H1 (cell line): ENCODE results near the gene ERVFRD-1. TPM values are rescaled to one million over a fixed set of nuclear protein-coding genes. Genes with fewer than 3 reads are reported as not detected.

ENCODE experiments used
- CTCF ChIA-PET: fragments of 300-600 bp; sonication (Branson Sonifier 250); formaldehyde crosslinking; loops from one replicate; lab custom pipeline; 2021; ENCODE audit not compliant: partially characterized antibody; lab: Charles Lee
- POLR2A ChIA-PET: fragments of 300-600 bp; sonication (Branson Sonifier 250); formaldehyde crosslinking; loops from one replicate; lab custom pipeline; 2021; ENCODE audit warnings: inconsistent platforms; ENCODE audit not compliant: partially characterized antibody; lab: Charles Lee
- DNase-seq, 2 experiments: peaks; one replicate each; pipeline versions ENCODE4 v3.0.0 to v3.0.0-alpha.2; 2010 to 2022; ENCODE audit warnings: low spot score in 2 of 2, low read depth in 1 of 2, mixed read lengths in 1 of 2
- FAIRE-seq: peaks from 2 replicates; lab custom pipeline; 2011; peaks lifted over from hg19 to GRCh38; lab: Jason Lieb, UNC
- H2AFZ ChIP-seq: 2 replicates; pipeline ENCODE4 v1.8.1; 2012; ENCODE audit warnings: low read length, inconsistent platforms
- H2AK5ac ChIP-seq: 2 replicates; pipeline ENCODE4 v1.6.1; 2013; ENCODE audit warnings: low read depth, low read length
- H2BK120ac ChIP-seq: replicated peaks from 2 replicates; pipeline ENCODE3; 2013; ENCODE audit warnings: low read depth, low read length, inconsistent platforms
- H2BK12ac ChIP-seq: 2 replicates; pipeline ENCODE4 v1.6.1; 2013; ENCODE audit warnings: low read depth, low read length
- H2BK15ac ChIP-seq: 2 replicates; pipeline ENCODE4 v1.6.1; 2013; ENCODE audit warnings: low read length
- H2BK20ac ChIP-seq: 2 replicates; pipeline ENCODE4 v1.6.1; 2013; ENCODE audit warnings: low read length
- H2BK5ac ChIP-seq: 2 replicates; pipeline ENCODE4 v1.6.1; 2013; ENCODE audit warnings: low read depth, low read length
- H3K14ac ChIP-seq: 2 replicates; pipeline ENCODE4 v1.6.1; 2013; ENCODE audit warnings: inconsistent platforms; ENCODE audit not compliant: insufficient read length
- H3K18ac ChIP-seq: 2 replicates; pipeline ENCODE4 v1.6.1; 2013; ENCODE audit warnings: low read length; ENCODE audit errors: extremely low read depth
- H3K23ac ChIP-seq: 2 replicates; pipeline ENCODE4 v1.6.1; 2013; ENCODE audit warnings: inconsistent platforms; ENCODE audit not compliant: insufficient read length
- H3K23me2 ChIP-seq: 2 replicates; pipeline ENCODE4 v1.6.1; 2013; ENCODE audit warnings: low read depth, low read length
- H3K27ac ChIP-seq: 2 replicates; pipeline ENCODE4 v1.6.1; 2011; ENCODE audit warnings: low read depth, low read length, inconsistent platforms
- H3K27me3 ChIP-seq, 4 experiments: replicated peaks in 1 of 4; 1 replicate in 1 of 4; 2 replicates in 3 of 4; pipeline versions ENCODE4 v1.6.1 to v1.8.1; 2011 to 2013; ENCODE audit warnings: low read length in 3 of 4, mild to moderate bottlenecking in 3 of 4, inconsistent platforms in 2 of 4, mixed read lengths in 2 of 4, moderate library complexity in 1 of 4; ENCODE audit not compliant: control insufficient read depth in 3 of 4, insufficient read depth in 3 of 4; ENCODE audit errors: extremely low read depth in 1 of 4
- H3K36me3 ChIP-seq, 4 experiments: 2 replicates each; pipeline versions ENCODE4 v1.6.1 to v1.8.1; 2011 to 2013; ENCODE audit warnings: mild to moderate bottlenecking in 4 of 4, low read length in 3 of 4, moderate library complexity in 2 of 4, control low read depth in 1 of 4, inconsistent platforms in 1 of 4; ENCODE audit not compliant: insufficient read depth in 4 of 4, control insufficient read depth in 2 of 4
- H3K4ac ChIP-seq: replicated peaks from 2 replicates; pipeline ENCODE3; 2013; ENCODE audit warnings: low read length, low read depth, mixed read lengths, inconsistent platforms; ENCODE audit not compliant: insufficient read length
- H3K4me1 ChIP-seq, 4 experiments: replicated peaks in 1 of 4; 1 replicate in 1 of 4; 2 replicates in 3 of 4; pipeline versions ENCODE4 v1.6.1 to v1.8.1; 2011 to 2013; ENCODE audit warnings: low read length in 3 of 4, inconsistent platforms in 2 of 4, mixed read lengths in 1 of 4; ENCODE audit not compliant: insufficient read depth in 4 of 4, control insufficient read depth in 3 of 4
- H3K4me2 ChIP-seq, 2 experiments: 2 replicates each; pipeline versions ENCODE4 v1.6.1 to v1.8.1; 2011 to 2013; ENCODE audit warnings: low read depth in 2 of 2, low read length in 2 of 2, control low read depth in 1 of 2, inconsistent platforms in 1 of 2, mild to moderate bottlenecking in 1 of 2; ENCODE audit not compliant: insufficient read depth in 1 of 2
- H3K4me3 ChIP-seq, 4 experiments: fragments of 200-600, 300-600 bp in 1 of 4; sonication (generic), shearing (Covaris generic), sonication (Bioruptor Twin) in 1 of 4; 2 replicates each; pipeline versions ENCODE4 v1.5.1 to v1.8.1; 2011 to 2016; ENCODE audit warnings: low read length in 4 of 4, low read depth in 3 of 4, control low read depth in 2 of 4, inconsistent platforms in 2 of 4, mild to moderate bottlenecking in 2 of 4, mixed read lengths in 1 of 4, moderate library complexity in 1 of 4; ENCODE audit not compliant: insufficient read depth in 2 of 4; ENCODE audit errors: extremely low read depth in 1 of 4
- H3K56ac ChIP-seq: replicated peaks from 2 replicates; pipeline ENCODE3; 2013; ENCODE audit warnings: low read depth, mild to moderate bottlenecking, mixed read lengths, low read length, inconsistent platforms; ENCODE audit not compliant: insufficient read length
- H3K79me1 ChIP-seq: 2 replicates; pipeline ENCODE4 v1.6.1; 2013; ENCODE audit warnings: low read depth, low read length, control low read depth
- H3K79me2 ChIP-seq, 2 experiments: 2 replicates each; pipeline versions ENCODE4 v1.6.1 to v1.8.1; 2012 to 2013; ENCODE audit warnings: low read length in 2 of 2, mild to moderate bottlenecking in 2 of 2, inconsistent platforms in 1 of 2; ENCODE audit not compliant: insufficient read depth in 2 of 2, control insufficient read depth in 1 of 2
- H3K9ac ChIP-seq, 4 experiments: replicated peaks in 1 of 4; 1 replicate in 1 of 4; 2 replicates in 3 of 4; pipeline versions ENCODE4 v1.6.1 to v1.8.1; 2011 to 2013; ENCODE audit warnings: low read depth in 3 of 4, low read length in 3 of 4, control low read depth in 2 of 4, mild to moderate bottlenecking in 2 of 4, moderate library complexity in 2 of 4, inconsistent platforms in 1 of 4; ENCODE audit errors: extremely low read depth in 1 of 4
- H3K9me3 ChIP-seq, 2 experiments: 2 replicates each; pipeline versions ENCODE4 v1.6.1 to v1.8.1; 2012 to 2013; ENCODE audit warnings: mild to moderate bottlenecking in 2 of 2, moderate library complexity in 2 of 2, control low read depth in 1 of 2, inconsistent platforms in 1 of 2, low read depth in 1 of 2, low read length in 1 of 2, mixed read lengths in 1 of 2; ENCODE audit not compliant: insufficient read depth in 2 of 2
- H4K20me1 ChIP-seq, 2 experiments: replicated peaks in 1 of 2; 2 replicates each; pipeline versions ENCODE3 to v1.8.1; 2011 to 2013; ENCODE audit warnings: inconsistent platforms in 2 of 2, low read length in 2 of 2, mild to moderate bottlenecking in 1 of 2; ENCODE audit not compliant: insufficient read depth in 2 of 2, control insufficient read depth in 1 of 2
- H4K5ac ChIP-seq: 2 replicates; pipeline ENCODE4 v1.6.1; 2013; ENCODE audit warnings: low read length, low read depth, mixed read lengths, inconsistent platforms; ENCODE audit not compliant: insufficient read length
- H4K8ac ChIP-seq: 2 replicates; pipeline ENCODE4 v1.8.0; 2013; ENCODE audit warnings: mild to moderate bottlenecking, moderate library complexity, low read length, inconsistent platforms; ENCODE audit not compliant: insufficient read depth; ENCODE audit errors: extremely low read depth
- H4K91ac ChIP-seq: replicated peaks from 2 replicates; pipeline ENCODE3; 2013; ENCODE audit warnings: low read length, mixed read lengths, inconsistent platforms; ENCODE audit not compliant: insufficient read length
- ATF3 ChIP-seq: IDR thresholded peaks from 2 replicates; pipeline ENCODE4 v1.6.1; 2011; ENCODE audit warnings: low read depth, mild to moderate bottlenecking, low read length; ENCODE audit not compliant: insufficient read depth
- BACH1 ChIP-seq: IDR thresholded peaks from 2 replicates; pipeline ENCODE4 v1.6.1; 2012; ENCODE audit warnings: low read length, improper control_type of control experiment
- BCL11A ChIP-seq, 2 experiments: IDR thresholded peaks; one replicate each; pipeline ENCODE4 v1.6.1; 2011; ENCODE audit warnings: low read depth in 2 of 2, low read length in 2 of 2, mild to moderate bottlenecking in 2 of 2
- CBX5 ChIP-seq: fragments of 300-800, 300-1000 bp; sonication (generic); IDR thresholded peaks from 2 replicates; pipeline ENCODE4 v1.7.1; 2016; ENCODE audit warnings: antibody characterized with exemption, low read length, low read depth
- EP300 ChIP-seq, 2 experiments: IDR thresholded peaks; 1 replicate in 1 of 2; 2 replicates in 1 of 2; pipeline ENCODE4 v1.6.1; 2011 to 2012; ENCODE audit warnings: low read depth in 2 of 2, low read length in 2 of 2, mild to moderate bottlenecking in 2 of 2, borderline replicate concordance in 1 of 2, inconsistent platforms in 1 of 2, moderate library complexity in 1 of 2
- EZH2 ChIP-seq: fragments of 200-600 bp; sonication (generic); IDR thresholded peaks from 2 replicates; pipeline ENCODE4 v1.7.1; 2012; ENCODE audit warnings: low read depth, mild to moderate bottlenecking, moderate library complexity, low read length, inconsistent platforms; ENCODE audit not compliant: severe bottlenecking
- KDM1A ChIP-seq: fragments of 200-600, 300-600 bp; sonication (generic); IDR thresholded peaks from 2 replicates; pipeline ENCODE4 v1.7.1; 2016; ENCODE audit warnings: mild to moderate bottlenecking, low read length, borderline replicate concordance
- MAFK ChIP-seq: IDR thresholded peaks from 2 replicates; pipeline ENCODE4 v1.6.1; 2012; ENCODE audit warnings: low read depth, mild to moderate bottlenecking, improper control_type of control experiment, low read length
- NRF1 ChIP-seq: IDR thresholded peaks from 2 replicates; pipeline ENCODE4 v1.6.1; 2011; ENCODE audit warnings: mild to moderate bottlenecking, low read depth, low read length, improper control_type of control experiment
- RAD21 ChIP-seq, 2 experiments: IDR thresholded peaks in 1 of 2; conservative IDR thresholded peaks in 1 of 2; 2 replicates each; pipeline ENCODE4 v1.6.1; 2011; ENCODE audit warnings: low read depth in 2 of 2, low read length in 2 of 2, improper control_type of control experiment in 1 of 2, inconsistent platforms in 1 of 2, mild to moderate bottlenecking in 1 of 2, moderate library complexity in 1 of 2
- TBP ChIP-seq: IDR thresholded peaks from 2 replicates; pipeline ENCODE4 v1.6.1; 2011; ENCODE audit warnings: low read depth, low read length, improper control_type of control experiment
- polyA plus RNA-seq, 7 experiments: library from polyadenylated mRNA; depleted of rRNA in 3 of 7; stranded (reverse) in 5 of 7; unstranded in 2 of 7; fragments of >200 nt in 5 of 7; fragments of 200-250 nt in 2 of 7; gene quantifications; 1 replicate in 5 of 7; 2 replicates in 1 of 7; 4 replicates in 1 of 7; pipeline versions ENCODE4 v1.2.1 to v1.2.3, GENCODE V29; 2011 to 2013; ENCODE audit warnings: missing spikeins in 2 of 7, mixed read lengths in 2 of 7
- total RNA-seq: library from RNA; stranded (reverse); fragmentation: NEBNext Ultra II Directional; extraction: Animal tissue kit (Norgen Biotek cat#: 25700); gene quantifications from 2 replicates; pipeline ENCODE4 v1.2.1, GENCODE V29; 2021

ERVFRD-1 gene
- total and polyA plus RNA-seq, 2 of the 8 experiments (the other 6 are each of a cell fraction or from before 2014, with no cell fraction given), result not detected

- H3K4me3 ChIP-seq, result no peak overlapping the region
- H3K27me3 ChIP-seq, result no peaks in the 10 kb centered on the region
- TF ChIP-seq MAFK (no peak), NRF1 (no peak), KDM1A (no peak), BACH1 (no peak), EP300 (IDR thresholded peaks at IDR 0.05; ENCODE audit: borderline replicate concordance in 1 of 2, low read depth in 2 of 2, low read length in 2 of 2) (no peak), RAD21 (IDR thresholded peaks at IDR 0.05 in 1 of 2, conservative IDR thresholded peaks at IDR 0.05 in 1 of 2; ENCODE audit: low read depth in 2 of 2, low read length in 2 of 2) (no peak), BCL11A (IDR thresholded peaks at IDR 0.05; ENCODE audit: low read depth in 2 of 2, low read length in 2 of 2) (no peak), EZH2 (no peak), ATF3 (no peak), CBX5 (no peak), TBP (no peak)
- no peak overlapping the region for H2BK120ac ChIP-seq
- peaks cover 0 to 3% (median 2%) of the 10 kb centered on the region in 4 experiments; a peak in 2 of 7 replicates for H3K4me1 ChIP-seq
- H3K4ac ChIP-seq, result no peak overlapping the region
- H3K18ac ChIP-seq, result no peak overlapping the region
- FAIRE-seq (no peak), DNase-seq (no peak)
- peaks cover 0 to 13% (median 4%) of the 10 kb centered on the region in 4 experiments; a peak in 6 of 8 replicates for H3K36me3 ChIP-seq
- H2BK12ac ChIP-seq, result no peak overlapping the region
- no peaks in the 10 kb centered on the region for H3K79me2 ChIP-seq
- H3K23me2 ChIP-seq, result no peaks in the 10 kb centered on the region
- H2BK20ac ChIP-seq, result no peak overlapping the region
- H3K79me1 ChIP-seq, result no peaks in the 10 kb centered on the region
- ChIA-PET POLR2A (no interaction called here), CTCF (interaction anchor here (0.6 to 3.4 kb wide), 6 partner anchors 9 to 360 kb away, joined by 4 to 21 read pairs (median 4); no protein-coding TSS in a partner anchor)
- H3K9ac ChIP-seq, result no peak overlapping the region
- no peak overlapping the region for H4K91ac ChIP-seq
- H3K56ac ChIP-seq, result no peak overlapping the region
- no peak overlapping the region for H3K23ac ChIP-seq
- no peak overlapping the region for H2AFZ ChIP-seq
- no peak overlapping the region for H3K14ac ChIP-seq
- H3K27ac ChIP-seq, result no peak overlapping the region
- H3K4me2 ChIP-seq, result no peak overlapping the region
- no peak overlapping the region for H4K5ac ChIP-seq
- no peak overlapping the region for H2BK15ac ChIP-seq
- no peaks in the 10 kb centered on the region for H3K9me3 ChIP-seq
- no peak overlapping the region for H4K8ac ChIP-seq
- H2AK5ac ChIP-seq, result no peak overlapping the region
- H2BK5ac ChIP-seq, result no peak overlapping the region
- no peaks in the 10 kb centered on the region for H4K20me1 ChIP-seq
Observed at GRCh38 chr6:11136809-11137208, 25.3 kb upstream of the ERVFRD-1 start.
